Spleen (tissue), 11 donors: ENCODE results near the gene EBPL. TPM values are rescaled to one million over a fixed set of nuclear protein-coding genes. Genes with fewer than 3 reads are reported as not detected.

Source experiments
- DNase-seq: peaks from one replicate; pipeline ENCODE4 v3.0.0-alpha.2; 2020
- H3K27ac ChIP-seq, 8 donors: fragments of 200-600 bp; sonication (generic) in 7 of 8; 1 replicate in 4 of 8; 2 replicates in 4 of 8; pipeline versions ENCODE4 v1.5.0 to v1.8.0; 2016 to 2021; ENCODE audit warnings: inconsistent platforms in 4 of 8, mild to moderate bottlenecking in 4 of 8, moderate library complexity in 1 of 8
- H3K27me3 ChIP-seq, 7 donors: fragments of 200-600 bp; sonication (generic) in 6 of 7; replicated peaks in 1 of 7; 1 replicate in 4 of 7; 2 replicates in 3 of 7; pipeline versions ENCODE4 v1.5.0 to v1.8.0; 2016 to 2021; ENCODE audit warnings: inconsistent platforms in 3 of 7, mild to moderate bottlenecking in 1 of 7
- H3K36me3 ChIP-seq, 6 donors: fragments of 200-600 bp; sonication (generic) in 5 of 6; 1 replicate in 4 of 6; 2 replicates in 2 of 6; pipeline versions ENCODE4 v1.5.0 to v1.8.0; 2016 to 2021; ENCODE audit warnings: inconsistent platforms in 2 of 6
- H3K4me1 ChIP-seq, 6 donors: fragments of 200-600 bp; sonication (generic) in 5 of 6; 1 replicate in 3 of 6; 2 replicates in 3 of 6; pipeline versions ENCODE4 v1.5.0 to v1.8.0; 2016 to 2021; ENCODE audit warnings: inconsistent platforms in 3 of 6
- H3K4me3 ChIP-seq, 8 donors: fragments of 200-600 bp; sonication (generic) in 7 of 8; 1 replicate in 4 of 8; 2 replicates in 4 of 8; pipeline versions ENCODE4 v1.5.0 to v1.8.0; 2016 to 2021; ENCODE audit warnings: inconsistent platforms in 4 of 8, mild to moderate bottlenecking in 4 of 8, moderate library complexity in 2 of 8
- H3K9me3 ChIP-seq, 8 donors: fragments of 200-600 bp; sonication (generic) in 7 of 8; 1 replicate in 4 of 8; 2 replicates in 4 of 8; pipeline versions ENCODE4 v1.5.0 to v1.8.0; 2016 to 2021; ENCODE audit warnings: inconsistent platforms in 4 of 8
- POLR2A ChIP-seq, 3 donors: fragments of 450-650 bp; IDR thresholded peaks; one replicate each; pipeline ENCODE4 v1.5.1; 2017; ENCODE audit warnings: antibody characterized with exemption in 3 of 3, mild to moderate bottlenecking in 1 of 3
- POLR2AphosphoS5 ChIP-seq, 3 donors: sonication (generic); formaldehyde crosslinking; IDR thresholded peaks; one replicate each; pipeline ENCODE4 v1.5.1; 2017; ENCODE audit warnings: antibody characterized with exemption in 3 of 3
- WGBS, 5 donors: extraction: QIAGEN DNeasy Blood & Tissue Kit in 3 of 5; methylation state at CpG; one replicate each; pipeline versions ENCODE4 v1.1.5 to v1.1.7; 2013 to 2018; 5-methylcytosine and 5-hydroxymethylcytosine counted together
- intact Hi-C: fragments of 100-400 bp; cut with DNase I; formaldehyde crosslinking; loops from one replicate; pipeline ENCODE4 v1.15.0; 2023; ENCODE audit warnings: low total_unique reads
- polyA plus RNA-seq, 3 donors: library from polyadenylated mRNA; stranded (reverse); fragments of 200-250 nt; gene quantifications; one replicate each; pipeline ENCODE4 v1.2.1, GENCODE V29; 2013
- total RNA-seq, 7 donors: library from RNA; depleted of rRNA in 3 of 7; stranded (reverse); fragments of >200 nt in 3 of 7; fragmentation: NEBNext Ultra II Directional in 4 of 7; extraction: Animal tissue kit (Norgen Biotek cat#: 25700) in 4 of 7; gene quantifications; one replicate each; pipeline versions ENCODE4 v1.1.0 to v1.2.1, GENCODE V29; 2016 to 2021
- TF ChIP-seq, protein P1 (sequence below), 11 experiments: fragments of 200-600 bp in 7 of 11; fragments of 450-650 bp in 4 of 11; sonication (generic) in 4 of 11; IDR thresholded peaks in 8 of 11; conservative IDR thresholded peaks in 3 of 11; 1 replicate in 7 of 11; 2 replicates in 4 of 11; pipeline versions ENCODE4 v1.4.0 to v1.8.0; 2016 to 2021; ENCODE audit warnings: antibody characterized with exemption in 11 of 11, inconsistent platforms in 4 of 11, mild to moderate bottlenecking in 1 of 11
- donor health status: healthy with polysubstance abuse.
- donor health status: DM: no; HTN: no; CAD: no; lungs with moderate emphysema.
- donor health status: DM: no; HTN: no; CAD: no.
- donor health status: Bipolar disorder and iron deficiency.
- donor health status: healthy.
- donor health status: DM: no; HTN: no; CAD: no.
- donor health status: DM: yes; HTN: yes; CAD: no.

Gene EBPL
- total and polyA plus RNA-seq, 10 donors: 20.1 to 69.4 (median 33.8) TPM

DNA sequence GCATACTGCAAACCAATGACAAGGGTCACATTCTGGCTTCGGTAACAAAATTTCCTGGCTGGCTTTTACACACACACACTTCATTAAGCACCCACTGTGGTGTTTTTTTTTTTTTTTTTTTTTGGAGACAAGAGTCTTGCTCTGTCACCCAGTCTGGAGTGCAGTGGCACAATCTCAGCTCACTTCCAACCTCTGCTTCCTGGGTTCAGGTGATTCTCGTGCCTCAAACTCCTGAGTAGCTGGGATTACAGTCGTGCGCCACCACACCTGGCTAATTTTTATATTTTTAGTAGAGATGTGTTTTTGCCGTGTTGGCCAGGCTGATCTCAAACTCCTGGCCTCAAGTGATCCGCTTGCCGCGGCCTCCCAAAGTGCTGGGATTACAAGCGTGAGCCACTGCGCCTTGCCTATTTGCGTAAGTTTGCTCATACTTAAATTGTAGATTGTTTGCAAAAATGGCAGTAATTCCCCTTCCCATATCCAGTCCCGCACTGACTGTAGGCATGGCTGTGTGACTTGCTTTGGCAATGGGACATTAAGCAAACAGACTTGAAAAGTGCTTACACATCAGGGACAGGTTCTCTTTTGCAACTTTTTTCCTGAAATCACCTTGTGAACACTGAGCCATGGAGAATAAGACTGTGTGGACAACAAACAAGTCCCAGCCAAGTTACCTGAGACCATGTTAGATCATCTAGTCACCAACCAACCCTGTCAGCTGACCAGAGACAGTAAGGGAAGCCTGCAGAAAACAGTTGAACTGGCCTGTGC, 42.1 kb upstream of the EBPL start:
- 89 to 93% (median 92%) methylated on average over 12 of the region's 12 CpGs for WGBS, 5 donors
- TF ChIP-seq POLR2A (IDR thresholded peaks at IDR 0.05) (no peak), POLR2AphosphoS5 (IDR thresholded peaks at IDR 0.05) (no peak)
- TF ChIP-seq, protein P1, sequence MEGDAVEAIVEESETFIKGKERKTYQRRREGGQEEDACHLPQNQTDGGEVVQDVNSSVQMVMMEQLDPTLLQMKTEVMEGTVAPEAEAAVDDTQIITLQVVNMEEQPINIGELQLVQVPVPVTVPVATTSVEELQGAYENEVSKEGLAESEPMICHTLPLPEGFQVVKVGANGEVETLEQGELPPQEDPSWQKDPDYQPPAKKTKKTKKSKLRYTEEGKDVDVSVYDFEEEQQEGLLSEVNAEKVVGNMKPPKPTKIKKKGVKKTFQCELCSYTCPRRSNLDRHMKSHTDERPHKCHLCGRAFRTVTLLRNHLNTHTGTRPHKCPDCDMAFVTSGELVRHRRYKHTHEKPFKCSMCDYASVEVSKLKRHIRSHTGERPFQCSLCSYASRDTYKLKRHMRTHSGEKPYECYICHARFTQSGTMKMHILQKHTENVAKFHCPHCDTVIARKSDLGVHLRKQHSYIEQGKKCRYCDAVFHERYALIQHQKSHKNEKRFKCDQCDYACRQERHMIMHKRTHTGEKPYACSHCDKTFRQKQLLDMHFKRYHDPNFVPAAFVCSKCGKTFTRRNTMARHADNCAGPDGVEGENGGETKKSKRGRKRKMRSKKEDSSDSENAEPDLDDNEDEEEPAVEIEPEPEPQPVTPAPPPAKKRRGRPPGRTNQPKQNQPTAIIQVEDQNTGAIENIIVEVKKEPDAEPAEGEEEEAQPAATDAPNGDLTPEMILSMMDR (IDR thresholded peaks at IDR 0.05 in 8 of 11, conservative IDR thresholded peaks at IDR 0.05 in 3 of 11): no peak
- no peak for DNase-seq

DNA sequence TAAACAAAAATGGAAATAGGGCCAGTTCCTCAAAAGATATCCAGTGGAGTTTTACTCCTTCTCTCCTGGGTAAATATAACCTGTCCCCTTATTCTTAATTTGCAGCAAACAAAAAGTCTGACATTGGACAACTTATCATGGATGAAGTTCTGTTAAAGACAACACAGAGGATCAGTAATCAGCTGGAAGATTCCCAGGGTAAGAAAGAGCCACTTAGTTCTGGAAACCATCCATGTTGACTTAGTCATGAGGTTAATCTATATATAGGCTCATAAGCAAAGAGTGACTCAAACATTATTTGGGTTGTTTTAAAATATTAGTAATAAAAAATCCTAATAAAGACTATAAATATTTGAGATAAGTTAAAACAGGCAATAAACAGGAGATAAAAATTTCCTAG, 40.5 kb upstream of the EBPL start:
- H3K27ac ChIP-seq: no peak overlapping the region
- no peak for TF ChIP-seq POLR2A (IDR thresholded peaks at IDR 0.05)
- no peak for TF ChIP-seq POLR2AphosphoS5 (IDR thresholded peaks at IDR 0.05)
- TF ChIP-seq, protein P1 (IDR thresholded peaks at IDR 0.05 in 8 of 11, conservative IDR thresholded peaks at IDR 0.05 in 3 of 11): no peak
- peaks cover 0 to 56% (median 19%) of the 10 kb centered on the region in 6 donors for H3K36me3 ChIP-seq
- H3K27me3 ChIP-seq: no peaks in the 10 kb centered on the region
- DNase-seq: no peak
- no peaks in the 10 kb centered on the region for H3K4me1 ChIP-seq
- no peak overlapping the region for H3K4me3 ChIP-seq
- H3K9me3 ChIP-seq: no peaks in the 10 kb centered on the region
- intact Hi-C loops: no loop called here

More for the DNA sequence above, 42.1 kb upstream of the EBPL start:
- no peaks in the 10 kb centered on the region for H3K4me1 ChIP-seq
- intact Hi-C loops: no loop called here
- H3K36me3 ChIP-seq: peaks cover 0 to 41% (median 16%) of the 10 kb centered on the region in 6 donors
- H3K27ac ChIP-seq: no peak overlapping the region
- H3K9me3 ChIP-seq: no peaks in the 10 kb centered on the region
- no peaks in the 10 kb centered on the region for H3K27me3 ChIP-seq
- no peak overlapping the region for H3K4me3 ChIP-seq

DNA sequence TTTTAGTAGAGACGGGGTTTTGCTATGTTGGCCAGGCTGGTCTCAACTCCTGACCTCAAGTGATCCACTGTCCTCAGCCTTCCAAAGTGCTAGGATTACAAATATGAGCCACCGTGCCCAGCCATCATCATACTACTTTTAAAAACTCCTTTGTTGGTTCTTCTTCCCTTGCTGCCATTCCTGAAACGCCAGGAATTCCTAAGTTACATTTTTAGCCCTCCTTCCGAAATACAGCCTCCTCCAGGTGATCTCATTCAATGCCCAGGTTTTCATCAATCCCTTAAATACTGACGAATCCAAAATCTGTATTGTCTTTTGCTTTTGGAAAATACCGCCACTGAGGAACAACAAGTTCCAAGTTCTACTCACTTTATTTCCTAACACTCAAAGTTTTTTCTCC, 25.3 kb upstream of the EBPL start:
- intact Hi-C loops: no loop called here
- TF ChIP-seq POLR2A (IDR thresholded peaks at IDR 0.05) (no peak), POLR2AphosphoS5 (IDR thresholded peaks at IDR 0.05) (no peak)
- TF ChIP-seq, protein P1 (IDR thresholded peaks at IDR 0.05 in 8 of 11, conservative IDR thresholded peaks at IDR 0.05 in 3 of 11): no peak
- H3K36me3 ChIP-seq: peaks cover 0 to 87% (median 49%) of the 10 kb centered on the region in 6 donors
- no peak overlapping the region for H3K27ac ChIP-seq
- no peak for DNase-seq
- peaks cover 5 to 33% (median 27%) of the 10 kb centered on the region in 8 donors for H3K9me3 ChIP-seq
- no peaks in the 10 kb centered on the region for H3K4me1 ChIP-seq
- no peak overlapping the region for H3K4me3 ChIP-seq
- no peaks in the 10 kb centered on the region for H3K27me3 ChIP-seq
- 96 to 98% (median 97%) methylated on average over 6 of the region's 6 CpGs for whole genome bisulfite sequencing, 5 donors

DNA sequence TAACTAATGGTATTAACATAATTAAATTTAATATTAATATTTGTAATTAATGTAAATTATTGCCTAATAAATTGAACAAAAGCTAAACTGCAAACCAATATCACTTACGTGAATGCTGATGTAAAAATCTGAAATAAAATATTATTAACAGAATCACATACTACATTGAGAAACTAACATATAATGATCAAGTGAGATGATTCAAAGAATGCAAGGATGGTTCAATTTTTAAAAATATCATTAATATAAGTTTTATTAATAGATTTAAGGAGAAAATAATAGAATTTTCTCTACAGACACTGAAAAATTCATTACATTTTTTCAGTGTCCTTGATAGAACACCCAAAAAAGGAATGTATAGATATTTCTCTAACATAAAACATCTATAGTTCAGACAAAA, 23.5 kb upstream of the EBPL start:
- Histone ChIP-seq H3K4me3 (no peak overlapping the region), H3K27me3 (no peaks in the 10 kb centered on the region), H3K9me3 (peaks cover 5 to 33% (median 27%) of the 10 kb centered on the region in 8 donors), H3K36me3 (peaks cover 0 to 87% (median 42%) of the 10 kb centered on the region in 6 donors), H3K27ac (no peak overlapping the region), H3K4me1 (no peaks in the 10 kb centered on the region)
- no peak for TF ChIP-seq POLR2AphosphoS5 (IDR thresholded peaks at IDR 0.05)
- TF ChIP-seq, protein P1 (IDR thresholded peaks at IDR 0.05 in 8 of 11, conservative IDR thresholded peaks at IDR 0.05 in 3 of 11): no peak
- TF ChIP-seq POLR2A (IDR thresholded peaks at IDR 0.05): no peak
- no peak for DNase-seq
- intact Hi-C loops: no loop called here
- 97 to 100% (median 100%) methylated on average over 1 of the region's 1 CpG for WGBS, 5 donors
